GM18505 (cell line): ENCODE data around the gene UBXN11.

ENCODE experiments used
- ATAC-seq: cut with Tn5 transposase; IDR thresholded peaks from one replicate; pipeline ENCODE4 v1.9.1; 2021; ENCODE audit not compliant: unreplicated experiment
- POLR2A ChIP-seq: IDR thresholded peaks from 4 replicates; pipeline ENCODE4 v1.6.1; 2011; ENCODE audit warnings: borderline replicate concordance; ENCODE audit not compliant: insufficient read depth, insufficient read length; ENCODE audit errors: extremely low read depth

The UBXN11 gene

DNA sequence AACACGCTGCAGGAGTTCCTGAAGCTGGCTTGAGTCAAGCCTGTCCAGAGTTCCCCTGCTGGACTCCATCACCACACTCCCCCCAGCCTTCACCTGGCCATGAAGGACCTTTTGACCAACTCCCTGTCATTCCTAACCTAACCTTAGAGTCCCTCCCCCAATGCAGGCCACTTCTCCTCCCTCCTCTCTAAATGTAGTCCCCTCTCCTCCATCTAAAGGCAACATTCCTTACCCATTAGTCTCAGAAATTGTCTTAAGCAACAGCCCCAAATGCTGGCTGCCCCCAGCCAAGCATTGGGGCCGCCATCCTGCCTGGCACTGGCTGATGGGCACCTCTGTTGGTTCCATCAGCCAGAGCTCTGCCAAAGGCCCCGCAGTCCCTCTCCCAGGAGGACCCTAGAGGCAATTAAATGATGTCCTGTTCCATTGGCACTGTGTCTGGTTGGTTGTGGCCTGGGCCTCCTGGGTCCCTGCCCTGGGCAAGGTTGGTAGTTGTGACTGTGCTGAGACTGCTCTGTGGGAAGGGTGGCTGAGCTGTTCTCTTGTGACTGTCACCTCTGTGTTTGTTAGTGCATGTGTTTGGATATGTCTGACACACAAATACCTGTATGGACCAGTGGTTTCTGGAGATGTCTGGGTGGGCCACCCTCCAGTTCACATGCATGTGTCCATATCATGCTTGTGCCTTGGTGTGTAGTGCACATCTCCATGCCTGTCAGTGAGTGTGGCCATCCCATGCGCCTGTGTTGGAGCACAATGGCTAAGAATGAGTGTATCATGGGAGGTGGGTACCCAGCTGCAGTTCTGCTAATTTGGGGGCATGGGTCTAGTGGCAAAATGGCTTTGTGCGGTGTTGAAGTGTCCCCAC, 25.1 kb downstream of the UBXN11 start:
- TF ChIP-seq POLR2A = no peak
- no peak for ATAC-seq

DNA sequence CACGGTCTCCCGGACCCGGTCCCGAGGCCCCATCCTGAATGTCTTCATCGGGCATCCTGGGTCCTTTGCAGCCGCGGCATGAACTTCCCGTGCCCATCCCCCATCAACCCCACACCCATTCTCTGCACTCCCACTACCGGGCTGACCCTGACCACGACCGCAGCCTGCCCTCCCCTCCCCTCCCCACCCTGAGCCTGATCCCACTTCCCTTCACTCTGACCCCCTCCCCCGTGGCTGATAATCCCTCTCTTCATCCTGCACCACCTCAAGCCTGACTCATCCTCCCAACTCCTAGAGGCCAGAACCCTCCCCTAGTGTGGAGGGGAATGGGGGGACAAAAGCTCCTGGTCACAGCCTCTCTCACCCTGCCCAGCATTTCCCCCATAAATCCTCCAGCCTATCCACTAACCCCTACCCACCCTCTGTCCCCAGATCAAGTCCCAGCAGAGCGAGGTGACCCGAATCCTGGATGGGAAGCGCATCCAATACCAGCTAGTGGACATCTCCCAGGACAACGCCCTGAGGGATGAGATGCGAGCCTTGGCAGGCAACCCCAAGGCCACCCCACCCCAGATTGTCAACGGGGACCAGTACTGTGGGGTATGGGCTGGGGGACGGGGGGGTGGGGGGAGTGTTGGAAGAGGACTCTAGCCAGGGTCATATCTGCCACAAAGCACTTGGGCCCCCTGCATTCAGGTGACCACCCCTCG, 25.9 kb downstream of the UBXN11 start:
- no peak for ATAC-seq

DNA sequence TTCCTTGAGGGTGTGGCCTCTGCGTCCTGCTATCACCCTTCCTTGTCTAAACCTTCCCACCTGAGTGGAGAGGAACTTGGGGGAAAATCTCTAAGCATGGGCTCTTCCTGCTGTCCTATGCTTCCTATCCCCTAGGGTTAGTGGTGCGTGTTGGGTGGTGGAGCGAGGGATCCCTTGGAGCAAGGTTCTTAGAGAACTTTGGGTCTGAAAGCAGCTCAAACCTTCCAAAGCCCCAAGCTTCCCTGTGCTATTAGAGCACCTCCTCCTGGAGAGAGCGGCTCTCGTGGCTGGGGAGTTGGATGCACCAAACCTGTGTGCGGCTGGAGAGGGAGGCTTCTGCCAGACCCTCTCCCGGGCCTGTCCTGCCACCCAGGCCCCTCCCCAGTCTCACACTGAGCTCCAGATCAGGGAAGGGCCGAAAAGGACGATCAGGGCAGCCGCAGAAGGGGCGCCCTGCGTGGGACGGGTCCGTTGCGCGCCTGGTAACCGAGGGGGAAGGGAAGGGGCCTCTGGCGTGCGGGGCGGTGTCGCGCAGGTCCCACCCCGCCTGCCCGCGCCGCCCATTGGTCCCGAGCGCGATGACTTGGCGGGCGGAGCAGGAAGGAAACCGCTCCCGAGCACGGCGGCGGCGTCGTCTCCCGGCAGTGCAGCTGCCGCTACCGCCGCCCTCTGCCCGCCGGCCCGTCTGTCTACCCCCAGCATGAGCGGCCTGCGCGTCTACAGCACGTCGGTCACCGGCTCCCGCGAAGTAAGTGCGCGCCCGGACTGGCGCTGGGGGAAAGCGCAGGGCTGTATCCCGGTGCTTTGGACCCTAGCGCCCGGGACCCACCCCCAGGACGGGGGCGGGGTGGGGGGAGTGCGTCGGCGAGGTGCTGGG, 26.7 kb downstream of the UBXN11 start, which contains the start of gene SH3BGRL3:
Gene SH3BGRL3 (plus strand): TSS at position 631 of the 877 bp plus-strand sequence. CDS start 70 bp downstream, at position 701.
- peak; percentile 89 for TF ChIP-seq POLR2A
- peak; percentile 49 for ATAC-seq

More for the DNA sequence above, 25.9 kb downstream of the UBXN11 start:
- TF ChIP-seq POLR2A = no peak

DNA sequence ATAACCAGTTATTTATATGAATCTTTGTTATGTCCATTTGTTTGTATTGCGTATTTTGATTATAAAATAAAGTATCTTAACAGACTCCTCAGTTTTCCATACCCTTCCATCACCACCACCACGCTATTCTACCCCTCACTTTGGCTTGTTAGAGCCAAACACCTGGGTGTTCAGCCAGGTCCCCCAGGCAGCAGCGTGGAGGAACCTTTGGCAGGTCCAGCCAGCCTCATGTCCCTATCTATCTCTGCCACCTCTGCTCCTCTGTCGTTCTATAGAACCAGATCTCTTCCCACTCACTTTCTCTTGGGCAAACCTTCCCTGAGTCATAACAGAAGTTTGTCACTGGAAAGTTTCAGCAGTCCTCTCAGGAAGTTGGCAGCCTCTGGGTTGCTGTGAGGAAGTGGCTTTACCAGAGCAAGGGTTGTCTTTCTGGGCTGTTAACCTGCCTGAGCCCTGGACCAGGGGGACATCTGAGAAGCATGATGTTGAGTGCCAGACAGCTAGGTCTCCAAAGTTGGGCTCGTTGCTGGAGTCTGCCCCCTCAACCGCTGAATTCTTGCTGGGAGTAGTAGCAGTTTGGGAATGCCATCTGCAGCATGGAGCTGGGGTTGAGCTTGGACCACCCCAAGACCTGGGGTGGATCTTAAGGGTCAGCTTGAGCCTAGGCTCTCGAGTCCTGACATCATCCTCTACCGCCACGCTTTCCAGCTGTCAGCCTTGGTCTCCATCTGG, 27.5 kb downstream of the UBXN11 start:
- no peak for TF ChIP-seq POLR2A
- no peak for ATAC-seq

DNA sequence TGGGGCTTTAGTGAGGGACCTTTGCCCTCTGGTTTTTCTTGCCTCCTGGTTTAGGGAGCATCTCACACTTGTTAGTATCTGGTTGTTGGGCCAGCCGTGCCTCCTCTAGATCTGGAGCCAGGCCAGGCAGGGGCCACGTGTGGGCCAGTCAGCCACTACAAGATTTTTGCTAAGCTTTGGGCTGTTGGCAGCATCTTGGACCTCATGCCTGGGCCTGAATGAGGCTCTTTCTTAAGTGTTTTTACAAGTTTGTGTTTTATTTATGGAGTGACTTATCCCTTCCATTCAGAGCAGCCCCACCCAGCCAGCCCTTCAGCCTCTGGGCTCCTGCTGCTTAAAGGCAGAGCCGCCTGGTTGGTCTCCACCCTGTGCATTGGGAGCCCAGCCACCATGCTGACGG, 28.1 kb downstream of the UBXN11 start:
- TF ChIP-seq POLR2A = no peak
- ATAC-seq = no peak

DNA sequence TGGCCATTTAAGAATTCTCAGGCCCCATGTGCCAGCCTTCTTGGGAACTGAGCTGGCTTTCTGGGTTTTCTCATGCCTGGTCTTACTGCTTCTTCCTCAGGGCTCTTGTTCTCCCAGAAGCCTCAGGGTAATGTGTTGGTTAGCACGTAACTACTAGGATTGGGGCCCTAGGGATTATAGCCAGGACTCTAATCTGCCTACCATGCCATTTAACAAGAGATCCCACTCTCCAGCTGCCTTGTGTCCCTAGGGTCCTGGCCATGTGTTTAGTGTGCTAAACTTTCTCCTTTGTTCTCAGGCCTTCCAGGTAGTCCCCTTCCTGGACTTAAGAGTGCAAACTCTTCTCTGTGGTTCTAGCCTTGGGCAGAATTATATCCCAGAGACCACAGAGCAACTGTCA, 28.7 kb downstream of the UBXN11 start:
- no peak for ATAC-seq

DNA sequence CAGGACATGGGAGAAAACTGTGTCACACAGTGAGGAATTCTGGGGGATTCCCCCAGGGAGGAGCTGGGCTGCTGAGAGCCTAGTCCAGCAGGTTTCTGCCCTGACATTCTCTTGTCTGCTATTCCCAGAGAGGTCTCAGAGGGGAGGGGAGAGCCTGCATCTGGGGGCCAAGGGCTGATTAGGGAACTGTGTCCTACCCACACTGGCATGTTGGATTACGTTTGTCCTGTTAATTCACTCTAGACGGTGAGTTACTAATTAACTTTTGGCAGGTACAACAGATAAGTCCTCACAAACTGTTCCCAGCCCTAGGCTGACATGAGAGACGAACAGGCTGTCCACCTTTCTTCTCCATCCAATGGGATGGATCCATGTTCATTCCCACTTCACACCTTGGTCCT, 29.2 kb downstream of the UBXN11 start:
- no peak for ATAC-seq
- TF ChIP-seq POLR2A = no peak

More for the DNA sequence above, 28.7 kb downstream of the UBXN11 start:
- no peak for TF ChIP-seq POLR2A

DNA sequence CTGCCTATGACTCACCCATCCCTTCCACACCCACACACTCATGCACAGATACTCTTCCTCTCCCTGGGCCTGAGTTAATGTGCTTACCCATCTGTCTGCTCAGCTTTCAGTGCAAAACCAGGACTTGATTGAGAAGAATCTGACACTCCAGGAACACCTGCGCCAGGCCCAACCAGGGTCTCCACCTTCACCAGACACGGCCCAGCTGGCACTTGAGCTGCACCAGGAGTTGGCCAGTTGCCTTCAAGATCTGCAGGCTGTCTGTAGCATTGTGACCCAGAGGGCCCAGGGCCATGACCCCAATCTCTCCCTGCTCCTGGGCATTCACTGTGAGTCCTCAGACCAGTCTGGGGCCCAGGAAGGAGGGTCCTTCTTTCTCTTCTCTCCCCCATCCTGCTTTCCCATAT, 30.0 kb downstream of the UBXN11 start:
- no peak for ATAC-seq
- TF ChIP-seq POLR2A = no peak

DNA sequence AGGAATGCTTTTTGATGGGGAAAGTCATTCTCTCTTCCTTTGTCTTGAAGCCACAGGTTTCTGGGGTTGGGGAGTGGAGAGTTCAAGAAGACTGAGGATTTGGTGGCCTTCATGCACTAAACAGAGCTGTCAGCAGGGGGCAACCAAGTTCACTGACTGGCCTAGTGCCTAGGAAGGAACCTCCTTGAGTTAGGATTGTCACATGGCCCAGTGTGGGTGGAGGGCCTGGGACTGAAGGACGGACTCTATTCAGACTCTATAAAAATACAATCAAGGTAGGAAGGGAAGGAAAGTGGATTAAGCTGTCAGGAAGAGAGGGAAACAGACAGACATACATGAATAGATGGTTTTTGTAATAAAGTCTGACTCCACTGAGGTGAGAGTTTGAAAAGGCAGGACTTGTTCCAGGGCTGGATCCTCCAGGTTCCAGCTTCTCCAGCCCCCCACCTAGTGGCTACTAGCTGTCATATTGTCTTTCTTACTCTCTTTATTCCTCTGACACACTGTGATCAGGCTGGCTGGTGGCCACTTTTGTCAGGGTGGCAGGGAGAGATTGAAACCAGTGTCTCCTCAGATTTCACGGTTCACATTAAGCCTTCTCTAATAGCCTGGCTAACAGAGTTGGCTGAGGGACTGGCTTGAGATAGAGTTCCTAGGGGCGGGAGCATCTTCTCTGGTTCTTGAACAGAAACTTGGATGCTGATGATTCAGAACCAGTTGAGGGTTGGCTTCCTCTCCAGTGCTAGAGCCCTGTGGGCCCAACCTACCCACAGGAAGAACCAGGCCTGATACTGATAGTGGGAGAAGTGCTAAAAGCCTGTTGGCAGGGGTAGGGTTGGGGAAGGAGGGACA, 30.6 kb downstream of the UBXN11 start:
- no peak for TF ChIP-seq POLR2A
- ATAC-seq = no peak

DNA sequence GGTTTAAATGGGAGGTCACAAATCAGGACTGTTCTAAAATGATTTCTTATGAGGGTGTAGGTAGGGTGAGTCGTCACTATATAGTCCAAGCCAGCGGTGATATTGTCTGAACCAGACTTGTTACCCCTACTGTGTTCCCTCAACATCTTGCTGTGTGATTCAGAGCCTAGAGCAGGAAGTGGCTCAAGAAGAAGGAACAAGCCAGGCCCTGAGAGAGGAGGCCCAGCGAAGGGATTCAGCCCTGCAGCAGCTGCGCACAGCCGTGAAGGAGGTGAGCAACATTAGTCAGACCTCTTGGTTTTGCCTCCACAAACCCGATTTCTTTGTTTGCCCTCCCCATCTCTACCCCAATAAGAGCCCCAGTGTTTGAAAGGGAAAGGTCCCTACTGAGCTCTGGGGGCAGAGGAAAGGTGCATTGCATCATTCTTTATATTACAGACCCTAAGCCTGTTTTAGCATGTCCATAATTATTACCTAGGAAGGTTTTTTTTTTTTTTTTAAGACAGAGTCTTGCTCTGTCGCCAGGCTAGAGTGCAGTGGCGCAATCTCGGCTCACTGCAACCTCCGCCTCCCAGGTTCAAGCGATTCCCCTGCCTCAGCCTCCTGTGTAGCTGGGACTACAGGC, 31.5 kb downstream of the UBXN11 start:
- no peak for ATAC-seq
- no peak for TF ChIP-seq POLR2A

DNA sequence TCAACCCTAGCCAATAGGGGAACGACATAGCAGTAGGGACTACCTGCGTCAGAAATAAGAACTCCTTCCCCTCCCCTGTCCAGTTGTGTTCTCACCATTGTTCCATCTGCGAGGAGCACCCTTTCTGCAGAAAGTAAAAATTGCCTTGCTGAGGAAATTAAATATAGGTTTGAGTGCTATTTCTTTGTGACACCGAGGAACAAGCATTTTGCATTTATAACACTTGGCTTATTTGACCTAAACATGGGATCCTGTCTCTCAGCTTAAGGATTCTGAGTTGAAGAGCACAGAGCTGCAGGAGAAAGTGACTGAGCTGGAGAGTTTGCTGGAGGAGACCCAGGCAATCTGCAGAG, 37.3 kb downstream of the UBXN11 start:
- ATAC-seq = no peak
- no peak for TF ChIP-seq POLR2A

DNA sequence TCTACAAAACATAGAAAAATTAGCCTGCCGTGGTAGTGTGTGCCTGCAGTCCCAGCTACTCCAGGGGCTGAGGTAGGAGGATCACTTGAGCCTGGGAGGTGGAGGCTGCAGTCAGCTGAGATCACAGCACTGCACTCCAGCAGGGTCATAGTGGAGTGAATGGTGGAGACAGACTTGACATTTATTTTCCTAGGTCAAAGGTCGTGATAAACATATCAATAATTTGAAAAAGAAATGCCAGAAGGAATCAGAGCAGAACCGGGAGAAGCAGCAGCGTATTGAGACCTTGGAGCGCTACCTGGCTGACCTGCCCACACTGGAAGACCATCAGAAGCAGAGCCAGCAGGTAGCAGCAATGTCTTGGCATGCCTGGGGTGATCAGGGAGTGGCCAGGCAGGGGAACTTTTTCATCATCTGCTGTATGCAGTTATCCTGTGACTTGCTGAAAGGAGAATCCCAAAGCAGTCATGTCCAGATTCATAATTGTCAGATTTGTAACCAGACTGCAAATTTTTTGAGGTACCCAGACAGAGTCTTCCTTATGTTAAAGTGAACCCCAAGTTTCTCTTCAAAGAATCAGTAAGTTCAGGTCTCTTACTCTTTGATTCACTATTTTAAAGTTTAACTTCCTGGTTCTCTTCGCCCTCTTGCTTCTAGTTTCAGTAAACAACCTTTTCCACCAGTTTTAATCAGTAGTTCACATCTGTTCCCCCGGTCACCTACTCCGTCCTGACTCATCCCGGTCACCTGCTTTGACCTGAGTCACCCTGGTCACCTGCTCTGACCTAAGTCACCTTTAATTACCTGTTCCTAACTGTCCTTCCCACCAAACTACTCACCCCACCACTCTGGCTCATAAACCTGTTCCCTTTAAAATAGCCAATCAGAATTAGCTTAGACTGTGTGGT, 37.9 kb downstream of the UBXN11 start:
- no peak for ATAC-seq
- TF ChIP-seq POLR2A = no peak
